ENCODE data around the gene BACH2.

GRCh38 chr6:90193359-90193758 is 103.3 kb downstream of the BACH2 start:
- TF ChIP-seq POLR2AphosphoS5 (IDR thresholded peaks at IDR 0.05), result no peak
- no peak for TF ChIP-seq REST (IDR thresholded peaks at IDR 0.05; ENCODE audit: borderline replicate concordance)
- no peak for TF ChIP-seq CTCF (IDR thresholded peaks at IDR 0.05; ENCODE audit: poor library complexity, severe bottlenecking)
